HL-60/S4 treated with retinoic acid at 250 ng/mL for 4 days and 3 days (cell line): ENCODE results near the gene RBM44.

Experiments
- in situ Hi-C: fragments of 300-500 bp; cut with MboI; formaldehyde crosslinking; loops from 2 replicates; pipeline ENCODE4 v1.7.0; 2022; ENCODE audit warnings: low sequenced_read_pairs

RBM44 gene

DNA sequence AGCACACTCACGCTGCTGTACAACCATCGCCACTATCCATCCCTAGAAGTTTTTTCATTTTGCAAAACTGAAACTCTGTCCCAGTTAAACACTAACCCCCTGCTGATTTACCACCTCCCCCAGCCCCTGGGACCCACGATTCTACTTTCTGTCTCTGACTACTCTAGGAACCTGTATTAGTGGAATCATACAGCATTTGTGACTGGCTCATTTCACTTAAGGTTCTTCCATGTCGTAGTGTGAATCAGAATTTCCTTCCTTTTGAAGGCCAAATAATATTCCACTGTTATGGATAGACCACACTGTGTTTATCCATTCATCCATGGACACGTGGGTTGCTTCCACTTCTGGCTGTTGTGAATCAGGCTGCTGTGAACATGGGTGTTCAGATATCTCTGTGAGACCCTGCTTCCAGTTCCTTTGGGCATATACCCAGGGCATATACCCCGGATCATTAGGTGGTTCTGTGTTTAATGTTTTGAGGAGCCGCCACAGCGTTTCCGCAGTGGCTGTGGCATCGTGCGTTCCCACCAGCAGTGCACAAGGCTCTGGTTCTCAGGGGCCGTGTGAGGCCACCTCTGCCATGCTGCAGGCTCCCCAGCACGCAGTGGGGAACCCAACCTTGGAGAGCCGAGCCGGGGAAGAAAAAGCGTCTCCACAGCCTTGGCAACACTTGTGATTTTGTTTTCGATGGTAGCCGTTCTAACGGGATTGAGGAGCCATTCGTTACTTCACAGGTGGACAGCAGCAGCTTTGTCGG, 70.9 kb downstream of the RBM44 start:
- in situ Hi-C loops = loop anchor here (25.0 kb wide), 1 partner anchor 243 kb away; the partner anchor contains the start of gene ESPNL

DNA sequence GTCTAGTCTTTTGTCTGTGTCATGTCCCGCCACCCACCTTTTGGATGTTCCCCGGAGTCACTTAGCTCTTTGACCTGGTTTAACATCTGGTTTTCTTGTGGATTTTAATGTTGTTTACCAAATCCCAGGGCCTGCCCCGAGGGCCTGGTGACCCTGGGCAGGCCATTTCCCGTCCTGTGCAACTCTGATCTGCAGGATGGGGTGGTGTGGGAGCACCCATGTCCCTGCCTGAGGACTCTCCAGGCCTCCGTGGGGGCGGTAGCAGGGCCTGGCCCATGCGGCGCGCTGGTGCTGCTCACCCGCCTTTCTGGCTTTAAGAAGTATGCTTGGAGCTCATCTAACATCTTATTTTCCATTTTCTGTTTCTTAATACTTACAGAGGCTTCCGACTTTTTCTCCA, 71.5 kb downstream of the RBM44 start:
- in situ Hi-C loops = loop anchor here (25.0 kb wide), 1 partner anchor 242 kb away; the partner anchor contains the start of gene ESPNL

DNA sequence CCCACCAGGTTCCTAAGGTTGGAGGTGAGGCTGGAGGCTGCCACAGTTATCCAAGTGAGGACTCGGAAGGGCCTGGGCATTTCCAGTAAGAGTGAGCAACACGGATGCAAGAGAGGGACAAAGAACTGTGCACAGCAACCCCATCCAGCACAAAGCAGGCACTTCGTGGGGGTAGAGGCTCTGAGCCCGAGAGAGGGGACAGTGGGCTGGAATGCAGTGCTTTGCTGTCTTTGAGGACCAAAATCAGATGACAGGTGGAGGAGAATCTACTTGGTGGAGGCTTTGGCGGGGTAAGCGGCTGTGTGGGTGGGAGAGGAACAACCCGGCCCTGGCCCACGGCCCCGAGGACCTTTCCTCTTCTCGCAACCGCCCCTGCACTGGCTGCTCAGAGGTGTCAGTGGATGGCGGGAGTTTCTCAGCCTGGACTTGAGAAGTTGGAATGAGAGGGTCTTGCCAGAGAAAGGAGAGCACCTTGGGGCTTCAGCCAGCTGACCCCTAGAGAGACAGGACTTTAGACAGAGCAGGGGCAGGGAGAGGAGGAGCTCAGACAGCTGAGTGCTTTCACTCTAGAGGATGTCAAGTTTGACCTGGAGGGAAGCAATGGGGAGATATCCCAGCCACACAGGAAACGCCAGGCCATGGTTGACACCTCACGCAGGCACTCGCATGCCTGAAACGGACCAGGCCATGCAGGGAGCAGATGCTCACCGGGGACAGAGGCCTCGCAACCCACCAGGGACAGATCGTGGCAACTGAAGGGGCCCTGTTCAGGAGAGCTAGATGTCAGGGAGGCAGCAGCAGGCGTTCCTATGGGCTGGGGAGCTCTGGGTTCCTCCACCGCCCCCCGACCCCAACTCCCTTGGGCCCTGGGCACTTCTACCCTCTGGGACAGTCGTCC, 72.4 kb downstream of the RBM44 start:
- in situ Hi-C loops = loop anchor here (25.0 kb wide), 1 partner anchor 241 kb away; the partner anchor contains the start of gene ESPNL

DNA sequence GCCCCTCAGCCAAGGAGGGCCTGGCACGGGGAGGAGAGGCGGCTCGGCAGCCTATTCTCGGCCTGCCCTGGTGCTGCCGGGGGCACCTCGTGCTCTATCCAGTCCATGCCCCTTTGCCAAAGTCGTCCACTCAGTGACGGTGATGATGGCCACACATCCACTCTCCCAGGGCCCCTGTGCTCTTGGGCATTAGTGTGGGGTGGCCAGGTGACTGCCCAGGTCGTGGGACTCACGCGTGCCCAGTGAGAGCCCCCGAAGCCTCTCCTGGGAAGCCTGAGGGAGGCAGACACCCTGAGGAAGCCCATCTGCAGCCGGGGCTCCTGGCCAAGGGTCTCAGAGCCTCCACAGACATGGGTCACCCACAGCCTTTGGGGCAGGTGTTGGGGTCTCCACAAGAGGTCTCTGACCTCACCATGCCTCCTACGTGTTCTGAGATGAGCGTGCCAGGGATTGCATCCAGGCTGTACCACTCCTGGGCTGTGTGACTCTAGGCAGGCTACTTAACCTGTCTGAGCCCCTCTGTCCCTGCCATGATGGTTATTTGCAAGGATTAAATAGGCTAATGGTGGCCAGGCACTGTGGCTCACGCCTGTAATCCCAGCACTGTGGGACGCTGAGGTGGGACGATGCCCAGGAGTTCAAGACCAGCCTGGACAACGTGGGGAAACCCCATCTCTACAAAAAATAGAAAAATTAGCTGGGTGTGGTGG, 73.8 kb downstream of the RBM44 start:
- in situ Hi-C loops = loop anchor here (25.0 kb wide), 1 partner anchor 240 kb away; the partner anchor contains the start of gene ESPNL

DNA sequence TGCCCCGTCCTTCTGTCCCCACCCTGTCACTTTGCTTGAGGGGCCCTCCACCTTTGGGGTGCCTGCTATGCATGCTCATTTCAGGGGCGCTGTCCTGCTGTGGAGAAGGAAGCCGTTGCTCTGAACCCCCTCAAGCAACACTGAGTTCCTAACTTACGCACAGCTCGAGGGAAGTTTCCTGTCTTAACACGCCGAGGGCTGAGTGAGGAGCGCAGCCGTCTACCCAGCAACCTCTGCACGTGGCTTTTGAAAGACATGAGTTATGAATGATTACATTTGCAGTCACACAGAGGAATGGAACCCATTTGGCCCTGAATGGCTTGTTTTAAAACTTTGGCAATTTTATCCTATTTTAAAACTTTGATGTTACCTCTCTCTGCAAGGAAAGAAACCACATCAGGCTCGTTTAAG, 74.8 kb downstream of the RBM44 start:
- in situ Hi-C loops = loop anchor here (25.0 kb wide), 1 partner anchor 239 kb away; the partner anchor contains the start of gene ESPNL

DNA sequence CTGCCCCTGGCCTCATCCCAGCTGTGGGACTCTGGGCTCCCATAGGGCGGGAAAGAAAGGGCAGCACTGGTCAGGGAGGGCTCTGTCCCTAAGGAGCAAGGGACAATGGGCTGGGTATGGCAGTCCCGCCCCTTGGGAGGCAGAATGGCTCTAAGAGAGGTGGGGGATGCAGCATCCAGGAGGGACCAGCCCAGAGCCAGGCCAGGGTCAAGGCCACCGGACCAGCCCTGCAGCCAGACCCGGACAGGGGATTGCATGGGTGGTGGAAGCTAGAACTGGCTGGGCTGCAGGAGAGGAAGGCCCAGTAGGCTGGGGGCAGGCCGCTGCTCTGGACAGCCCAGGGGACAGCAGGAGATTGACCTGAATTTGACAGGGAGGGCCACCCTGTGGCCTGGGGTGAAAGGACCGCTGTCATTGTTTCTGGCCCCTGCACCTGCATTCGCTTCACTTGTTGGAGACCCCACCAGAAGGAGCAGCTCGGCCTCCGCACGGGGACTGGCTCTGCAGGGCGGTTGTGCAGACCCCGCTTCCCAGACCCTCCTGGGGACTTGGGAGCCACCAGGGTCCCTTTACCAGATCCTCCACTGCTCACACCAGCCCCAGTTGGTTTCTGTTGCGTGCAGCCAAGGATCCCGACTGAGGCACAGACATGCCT, 75.4 kb downstream of the RBM44 start:
- in situ Hi-C loops = loop anchor here (25.0 kb wide), 1 partner anchor 238 kb away; the partner anchor contains the start of gene ESPNL

DNA sequence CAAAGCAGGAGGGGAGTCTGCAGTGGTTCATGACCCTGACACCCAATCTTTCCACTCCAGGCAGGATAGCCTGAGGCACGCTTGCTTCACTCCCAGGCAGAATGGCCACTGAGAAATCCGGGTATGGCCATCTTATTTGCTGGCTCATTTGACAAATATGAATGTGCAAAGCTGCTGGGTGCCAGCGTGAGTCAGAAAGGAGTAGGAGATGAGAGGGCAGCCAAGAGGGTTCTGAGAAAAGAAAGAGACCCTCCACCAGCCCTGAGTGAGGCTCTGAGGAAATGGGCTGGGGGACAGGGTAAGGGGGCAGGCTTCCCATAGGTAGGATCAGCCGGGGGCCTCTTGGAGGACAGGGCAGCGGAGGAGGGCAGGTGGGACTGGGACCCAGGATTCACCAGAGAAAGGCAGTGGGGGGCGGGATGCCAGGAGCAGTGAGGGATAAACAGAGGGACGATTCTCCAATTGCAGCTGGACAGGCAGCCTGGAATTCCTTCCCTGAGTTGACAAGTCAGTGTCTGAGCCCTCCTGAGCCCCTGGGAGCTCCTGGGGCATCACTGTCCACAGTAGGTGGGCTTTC, 76.1 kb downstream of the RBM44 start:
- in situ Hi-C loops = loop anchor here (25.0 kb wide), 1 partner anchor 238 kb away; the partner anchor contains the start of gene ESPNL

DNA sequence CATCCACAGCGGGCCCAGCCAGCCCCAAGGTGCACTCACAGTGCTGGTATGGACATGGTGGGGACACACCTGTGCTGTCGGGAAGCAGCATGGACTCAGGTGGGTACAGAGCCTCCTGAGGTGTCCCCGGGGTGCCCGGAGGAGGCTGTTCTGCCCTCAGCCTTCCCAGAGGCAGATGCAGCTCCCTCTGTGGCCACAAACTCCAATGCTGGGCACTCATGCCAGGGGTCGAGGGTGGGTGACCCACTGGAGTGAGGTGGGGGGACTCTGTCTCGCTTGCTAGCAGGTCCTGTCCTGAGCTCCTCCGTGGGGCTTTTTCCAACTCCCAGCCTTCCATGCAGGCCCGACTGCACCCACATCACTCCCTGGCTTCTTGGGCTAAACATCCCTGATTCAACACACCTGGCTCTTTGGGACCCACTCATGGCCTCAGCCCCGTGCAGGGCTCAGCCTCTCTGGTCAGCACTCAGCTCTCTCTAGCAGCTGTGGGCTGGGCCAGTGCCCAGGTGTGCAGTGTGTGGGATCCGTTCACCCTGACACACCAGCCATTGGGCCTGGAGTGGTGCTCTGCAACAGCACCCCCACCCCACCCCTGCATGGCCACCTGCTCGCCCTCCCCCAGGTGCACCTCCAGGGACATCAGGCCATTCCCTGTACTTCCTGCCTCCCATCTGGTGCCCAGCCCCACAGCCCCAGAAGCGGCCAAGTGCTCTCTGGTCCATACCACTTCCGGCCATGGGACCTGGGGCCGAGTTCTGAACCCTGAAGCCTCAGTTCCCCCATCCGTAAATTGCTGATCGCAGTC, 76.9 kb downstream of the RBM44 start:
- in situ Hi-C loops = no loop called here

DNA sequence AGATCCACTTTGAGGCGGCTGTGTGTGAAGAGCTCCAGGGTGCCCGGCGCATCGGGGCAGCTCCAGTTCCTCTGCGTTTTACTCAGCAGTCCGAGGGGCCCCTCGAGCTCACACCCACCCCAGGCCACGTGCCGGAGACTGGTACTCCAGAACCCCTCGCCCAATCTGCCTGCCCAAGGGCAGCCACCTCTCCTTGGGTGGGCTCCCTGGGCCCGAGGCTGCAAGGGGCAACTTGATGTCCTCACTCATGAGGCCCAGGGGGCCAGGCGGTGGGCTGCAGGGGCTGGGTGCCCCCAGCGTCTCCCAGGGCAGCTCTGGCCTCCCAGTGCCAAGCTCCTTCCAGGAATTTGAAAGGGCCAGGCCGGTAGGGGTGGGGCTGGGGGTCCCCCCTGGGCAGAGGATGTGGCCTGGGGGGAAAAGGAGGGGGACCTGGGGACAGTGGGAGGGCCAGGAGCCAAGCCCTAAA, 77.5 kb downstream of the RBM44 start:
- in situ Hi-C loops = no loop called here

DNA sequence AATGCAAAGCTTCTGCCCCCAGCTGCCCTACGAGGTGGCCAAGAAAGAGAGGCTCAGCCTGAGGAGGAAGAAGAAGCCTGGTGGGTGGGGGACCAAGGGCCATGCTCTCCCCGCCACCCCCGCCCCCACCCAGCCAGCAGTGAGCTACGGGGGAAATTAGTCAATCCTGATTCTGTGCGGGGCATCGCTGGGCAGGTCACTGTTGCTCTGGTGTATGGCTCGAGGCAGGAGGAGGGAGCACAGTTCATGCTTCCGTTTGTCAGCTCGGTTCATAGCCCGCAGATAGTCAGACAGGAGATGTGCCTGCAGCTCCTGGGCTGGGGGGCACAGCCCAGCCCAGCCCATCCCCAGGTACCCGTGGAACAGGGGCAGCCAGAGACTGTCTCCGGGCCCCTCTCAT, 78.0 kb downstream of the RBM44 start:
- in situ Hi-C loops = no loop called here

DNA sequence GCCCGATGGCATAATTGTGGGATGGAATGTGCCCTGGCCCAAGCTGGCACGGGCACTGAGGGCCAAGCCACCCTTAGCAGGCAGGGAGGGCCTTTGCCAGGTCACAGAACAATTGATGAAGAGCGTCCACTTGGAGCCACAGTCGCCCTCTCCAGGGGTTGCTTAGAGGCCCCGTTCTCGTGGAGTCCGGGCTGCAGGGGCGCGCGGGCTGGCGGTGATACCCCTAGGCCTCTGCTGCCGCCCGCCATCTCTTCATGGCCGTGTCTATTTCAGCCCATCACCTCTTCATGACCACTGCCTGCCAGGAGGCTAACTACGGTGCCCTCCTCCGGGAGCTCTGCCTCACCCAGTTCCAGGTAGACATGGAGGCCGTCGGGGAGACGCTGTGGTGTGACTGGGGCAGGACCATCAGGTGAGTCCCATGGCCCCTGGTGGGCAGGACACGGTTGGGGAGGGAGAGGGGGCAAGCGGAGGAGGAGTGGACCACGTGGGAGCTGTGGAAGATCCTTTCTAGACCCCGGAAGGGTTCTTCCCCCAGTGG, 78.4 kb downstream of the RBM44 start:
- in situ Hi-C loops = no loop called here

DNA sequence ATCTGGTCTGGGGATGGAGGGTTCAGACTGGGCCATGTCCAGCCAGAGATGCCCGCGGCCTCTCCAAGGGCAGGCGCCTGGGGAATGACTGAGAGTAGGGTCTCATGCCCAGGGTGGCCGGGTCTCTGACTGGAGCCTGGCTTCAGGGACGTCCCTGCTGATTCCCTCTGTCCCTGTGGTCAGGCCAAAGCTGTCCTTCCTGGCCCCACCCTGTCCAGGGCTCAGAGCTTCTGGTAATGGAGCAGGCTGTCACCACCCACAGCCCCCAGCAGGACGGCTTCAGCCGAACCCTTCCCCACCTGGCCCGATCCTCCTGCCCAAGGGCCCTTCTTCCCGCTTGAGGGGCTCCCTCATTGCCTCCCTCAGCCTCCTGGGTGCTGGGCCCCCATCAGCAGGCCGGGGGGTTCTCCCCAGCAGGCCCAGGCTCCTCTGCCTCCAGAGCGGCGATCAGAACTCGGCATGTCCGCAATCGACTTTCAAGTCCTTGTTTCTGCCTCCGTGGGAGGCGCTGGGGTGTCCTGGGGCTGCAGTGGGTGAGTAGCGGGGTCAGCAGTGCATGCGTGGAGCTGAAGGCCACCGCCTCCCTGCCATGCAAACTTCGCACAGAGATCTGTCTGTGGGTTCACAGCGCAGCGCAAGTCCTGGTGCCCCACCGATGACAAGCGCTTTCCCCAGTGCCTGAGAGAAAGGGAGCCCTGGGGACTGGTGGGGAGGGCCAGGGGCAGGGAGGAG, 79.2 kb downstream of the RBM44 start:
- in situ Hi-C loops = no loop called here

DNA sequence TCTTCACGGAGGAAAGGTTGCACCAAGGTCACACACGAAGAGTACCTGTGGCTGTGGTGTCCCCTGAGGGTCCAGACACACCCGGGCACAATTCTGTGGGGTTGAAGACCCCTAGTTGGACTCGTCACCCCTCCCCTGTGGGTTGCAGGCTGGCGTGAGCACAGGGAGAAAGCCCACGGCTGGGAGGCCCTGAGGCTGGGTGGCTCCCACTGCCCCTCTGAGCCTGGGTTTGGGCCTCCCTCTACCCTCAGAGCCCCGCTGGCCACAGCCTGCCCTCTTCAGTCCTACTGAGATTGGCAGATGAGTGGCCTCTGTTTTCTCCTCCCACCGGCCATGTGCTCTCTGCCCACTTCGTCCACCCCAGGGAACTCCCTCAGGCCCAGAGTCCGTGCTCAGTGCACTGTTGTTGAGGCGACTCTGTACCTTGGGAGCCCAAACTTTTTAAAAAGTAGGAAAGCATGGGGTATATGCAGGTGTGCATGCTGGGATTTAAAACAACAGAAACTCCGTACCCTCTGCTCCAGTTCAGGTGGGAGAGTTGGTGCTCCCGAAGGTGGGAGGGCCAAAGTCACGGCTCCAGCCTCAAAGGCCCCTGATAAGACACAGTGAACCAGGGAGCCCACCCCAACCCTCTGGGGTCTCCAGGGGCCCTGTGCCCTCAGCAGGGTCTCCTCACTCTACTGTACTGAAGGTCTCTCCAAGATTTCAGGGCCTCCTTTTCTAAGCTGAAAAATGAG, 79.9 kb downstream of the RBM44 start:
- in situ Hi-C loops = no loop called here

DNA sequence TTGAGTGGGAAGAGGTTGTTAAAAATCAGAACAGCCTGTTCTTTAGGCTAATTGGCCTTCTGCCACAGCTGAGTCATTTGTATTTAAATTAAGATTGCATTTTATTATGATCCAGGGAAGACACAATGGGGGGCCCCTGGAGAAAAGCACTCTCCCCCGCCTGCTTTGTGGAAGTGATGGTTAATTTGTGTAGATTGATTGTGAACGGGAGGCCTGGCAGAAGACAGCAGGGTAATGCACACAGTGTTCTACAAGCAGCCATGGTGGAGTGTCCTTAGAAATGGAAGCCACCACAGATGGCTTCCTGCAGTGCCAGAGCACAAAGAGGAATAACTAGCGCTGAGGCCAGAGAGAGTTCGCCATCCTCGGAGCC, 80.5 kb downstream of the RBM44 start:
- in situ Hi-C loops = no loop called here

DNA sequence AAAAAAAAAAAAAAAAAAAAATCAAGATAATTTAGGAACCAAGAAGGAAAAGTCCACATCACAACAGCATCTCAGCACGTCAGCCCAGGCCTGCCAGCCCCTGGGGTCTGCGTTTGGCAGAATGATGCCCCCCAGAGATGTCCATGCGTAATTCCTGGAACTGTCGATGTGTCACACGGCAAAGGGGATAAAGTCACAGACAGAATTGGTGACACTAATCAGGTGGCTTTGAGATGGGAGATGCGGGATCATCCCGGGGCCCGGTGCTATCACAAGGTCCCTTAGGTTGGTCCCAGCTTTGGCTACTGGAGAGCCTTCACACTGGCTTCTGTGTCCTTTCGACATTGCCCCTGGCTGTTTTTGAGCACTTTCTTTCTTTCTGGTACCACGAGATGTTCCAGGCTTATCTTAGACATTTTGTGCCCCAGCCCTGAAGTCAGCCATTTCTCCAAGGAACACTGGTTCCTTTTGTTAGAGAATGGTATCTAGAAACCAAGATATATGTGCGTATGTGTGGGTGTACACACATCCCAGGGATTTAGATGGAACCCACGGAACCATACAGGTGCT, 81.5 kb downstream of the RBM44 start:
- in situ Hi-C loops = no loop called here

DNA sequence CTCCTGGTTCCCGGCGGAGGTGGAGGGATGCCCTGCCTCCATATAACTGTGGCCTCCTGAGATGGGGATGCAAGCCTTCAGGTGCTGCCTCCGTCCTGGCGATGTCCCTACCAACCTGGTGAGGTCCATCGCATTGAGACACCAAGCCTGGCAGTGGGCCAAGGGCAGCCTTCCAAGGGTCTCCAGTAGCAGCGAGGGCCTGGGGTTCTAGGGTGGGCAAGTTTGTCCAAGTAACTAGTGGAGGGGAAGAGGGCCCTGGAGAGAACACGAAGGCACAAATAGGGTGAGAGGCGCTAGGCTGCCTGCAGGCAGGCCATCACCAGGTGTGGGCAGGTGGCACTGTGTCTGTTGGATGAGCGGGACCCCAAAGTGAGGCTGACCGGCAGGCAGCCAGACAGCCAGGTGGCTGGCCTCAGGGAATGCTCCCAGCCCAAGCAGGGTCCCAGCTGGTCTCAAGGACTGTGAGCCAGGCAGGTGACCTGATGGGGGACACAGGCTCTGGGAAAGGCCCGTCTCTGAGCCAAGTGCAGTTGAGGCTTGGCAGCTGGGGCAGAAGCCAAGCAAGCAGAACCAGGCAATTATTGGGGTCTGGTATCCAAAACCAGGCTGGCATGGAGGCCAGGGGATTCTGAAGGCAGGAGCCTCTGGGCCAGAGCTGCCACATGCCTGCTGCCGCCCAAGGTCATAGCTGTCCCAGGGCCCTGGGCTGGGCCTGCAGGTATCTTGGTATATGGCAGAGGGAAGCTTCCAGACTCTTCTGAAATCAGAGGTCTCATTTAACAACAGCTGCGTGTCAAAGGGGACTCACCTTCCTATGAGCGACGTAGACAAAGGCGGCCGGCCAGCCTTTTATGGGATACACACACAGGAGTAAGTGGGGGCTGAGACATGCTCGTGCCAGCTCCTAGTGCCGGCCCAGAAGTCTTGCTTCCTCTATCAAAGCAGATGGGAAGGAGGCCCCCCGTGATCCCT, 84.2 kb downstream of the RBM44 start:
- in situ Hi-C loops = no loop called here
